HepG2 (cell line): ENCODE measurements around the gene PRM2. TPM values are rescaled to one million over a fixed set of nuclear protein-coding genes. Genes with fewer than 3 reads are reported as not detected.

ENCODE experiments used
- CCDC6 ChIP-seq: sonication (generic); formaldehyde crosslinking; IDR thresholded peaks from 2 replicates; pipeline ENCODE4 v1.8.1; 2022; ENCODE audit warnings: mild to moderate bottlenecking, missing genetic modification reagents, moderate library complexity
- CREM ChIP-seq, 2 experiments: sonication (generic) in 1 of 2; formaldehyde crosslinking in 1 of 2; IDR thresholded peaks; 2 replicates each; pipeline versions ENCODE4 v1.4.0 to v1.6.1; 2016 to 2020; ENCODE audit warnings: antibody characterized with exemption in 1 of 2, mild to moderate bottlenecking in 1 of 2, missing genetic modification reagents in 1 of 2
- DR1 ChIP-seq: sonication (generic); formaldehyde crosslinking; IDR thresholded peaks from 2 replicates; pipeline ENCODE4 v1.8.0; 2021; ENCODE audit warnings: mild to moderate bottlenecking, missing genetic modification reagents, inconsistent platforms
- GTF2F1 ChIP-seq: fragments of 150-350 bp; IDR thresholded peaks from 2 replicates; pipeline ENCODE4 v1.6.1; 2014; ENCODE audit warnings: low read length
- HNRNPH1 ChIP-seq: fragments of 200-400 bp; formaldehyde crosslinking; optimal IDR thresholded peaks from 2 replicates; pipeline ENCODE3; 2017; ENCODE audit warnings: mild to moderate bottlenecking, low read depth, low read length
- MAFK ChIP-seq, 2 experiments: IDR thresholded peaks in 1 of 2; conservative IDR thresholded peaks in 1 of 2; 2 replicates each; pipeline ENCODE4 v1.6.1; 2011; ENCODE audit warnings: improper control_type of control experiment in 2 of 2, low read length in 2 of 2
- MXI1 ChIP-seq: IDR thresholded peaks from 3 replicates; pipeline ENCODE4 v1.6.1; 2012; ENCODE audit warnings: low read depth, low read length, inconsistent platforms, borderline replicate concordance
- POGK ChIP-seq: sonication (generic); formaldehyde crosslinking; conservative IDR thresholded peaks from 2 replicates; pipeline ENCODE4 v1.8.0; 2022; ENCODE audit warnings: mild to moderate bottlenecking, moderate library complexity, missing genetic modification reagents
- POLR2AphosphoS5 ChIP-seq: IDR thresholded peaks from 2 replicates; pipeline ENCODE4 v1.6.1; 2012; ENCODE audit warnings: low read depth, low read length
- TCF12 ChIP-seq, 2 experiments: fragments of 450-650 bp in 1 of 2; sonication (generic) in 1 of 2; formaldehyde crosslinking in 1 of 2; IDR thresholded peaks; 2 replicates each; pipeline versions ENCODE4 v1.6.1 to v1.8.0; 2017 to 2022; ENCODE audit warnings: antibody characterized with exemption in 1 of 2, mild to moderate bottlenecking in 1 of 2, missing genetic modification reagents in 1 of 2, moderate library complexity in 1 of 2
- ZFP36L2 ChIP-seq: sonication (generic); formaldehyde crosslinking; IDR thresholded peaks from 2 replicates; pipeline ENCODE4 v1.4.0; 2020; ENCODE audit warnings: missing genetic modification reagents
- ZFP37 ChIP-seq: sonication (generic); formaldehyde crosslinking; IDR thresholded peaks from 2 replicates; pipeline ENCODE4 v1.4.0; 2020; ENCODE audit warnings: missing genetic modification reagents, borderline replicate concordance
- ZNF264 ChIP-seq: sonication (generic); formaldehyde crosslinking; IDR thresholded peaks from 2 replicates; pipeline ENCODE4 v1.4.0; 2020; ENCODE audit warnings: missing genetic modification reagents
- ZNF589 ChIP-seq: sonication (generic); formaldehyde crosslinking; conservative IDR thresholded peaks from 2 replicates; pipeline ENCODE4 v1.8.0; 2022; ENCODE audit warnings: mild to moderate bottlenecking, moderate library complexity, missing genetic modification reagents
- ZNF616 ChIP-seq: sonication (generic); formaldehyde crosslinking; IDR thresholded peaks from 2 replicates; pipeline ENCODE4 v1.5.0; 2020; ENCODE audit warnings: low read depth, mild to moderate bottlenecking, missing genetic modification reagents
- ZNF7 ChIP-seq: IDR thresholded peaks from 2 replicates; pipeline ENCODE4 v1.6.1; 2016; ENCODE audit warnings: missing biosample characterization, missing genetic modification reagents
- ZNF747 ChIP-seq: sonication (generic); formaldehyde crosslinking; IDR thresholded peaks from 2 replicates; pipeline ENCODE4 v1.8.1; 2023; ENCODE audit warnings: missing genetic modification reagents, mild to moderate bottlenecking, borderline replicate concordance
- ZNF75D ChIP-seq: sonication (generic); formaldehyde crosslinking; IDR thresholded peaks from 2 replicates; pipeline ENCODE4 v1.8.1; 2023; ENCODE audit warnings: missing genetic modification reagents, mild to moderate bottlenecking, borderline replicate concordance
- ZNF766 ChIP-seq: sonication (generic); formaldehyde crosslinking; IDR thresholded peaks from 2 replicates; pipeline ENCODE4 v1.5.0; 2020; ENCODE audit warnings: missing genetic modification reagents, borderline replicate concordance
- ZNF777 ChIP-seq: sonication (generic); formaldehyde crosslinking; IDR thresholded peaks from 2 replicates; pipeline ENCODE4 v1.4.0; 2020; ENCODE audit warnings: missing genetic modification reagents
- ZNF800 ChIP-seq: sonication (generic); formaldehyde crosslinking; IDR thresholded peaks from 2 replicates; pipeline ENCODE4 v1.4.0; 2020; ENCODE audit warnings: missing genetic modification reagents
- ZNF839 ChIP-seq: sonication (generic); formaldehyde crosslinking; IDR thresholded peaks from 2 replicates; pipeline ENCODE4 v1.4.0; 2020; ENCODE audit warnings: missing genetic modification reagents, mild to moderate bottlenecking, borderline replicate concordance
- ZNF879 ChIP-seq: sonication (generic); formaldehyde crosslinking; IDR thresholded peaks from 2 replicates; pipeline ENCODE4 v1.8.1; 2023; ENCODE audit warnings: missing genetic modification reagents
- polyA plus RNA-seq, 8 experiments: library from polyadenylated mRNA; depleted of rRNA in 3 of 8; stranded (reverse) in 7 of 8; unstranded in 1 of 8; fragments of >200 nt; fragmentation: Illumina TruSeq in 4 of 8; extraction: Trizol in 4 of 8; gene quantifications; 2 replicates each; pipeline versions ENCODE4 v1.2.1 to v1.2.3, GENCODE V29; 2011 to 2016; ENCODE audit warnings: low read depth in 4 of 8, missing spikeins in 1 of 8, mixed read lengths in 1 of 8; ENCODE audit not compliant: insufficient read depth in 1 of 8
- total RNA-seq, 5 experiments: library from RNA; depleted of rRNA; stranded (reverse); fragments of >200 nt; fragmentation: Illumina TruSeq; extraction: Trizol; gene quantifications; 2 replicates each; pipeline ENCODE4 v1.2.3, GENCODE V29; 2016; ENCODE audit warnings: low read depth in 1 of 5
- TF ChIP-seq, protein P1 (sequence below): sonication (generic); formaldehyde crosslinking; IDR thresholded peaks from 2 replicates; pipeline ENCODE4 v1.9.0; 2022; ENCODE audit warnings: missing genetic modification reagents, mild to moderate bottlenecking, borderline replicate concordance

The PRM2 gene
- total and polyA plus RNA-seq, 2 of the 13 experiments (the other 11 are each of a cell fraction or from before 2014, with no cell fraction given) = 0.54 TPM; not detected in 1

GRCh38 chr16:11296706-11297491, 20.6 kb upstream of the PRM2 start (continued):
- TF ChIP-seq POLR2AphosphoS5 = peak; percentile 89
- no peak for TF ChIP-seq ZNF766
- TF ChIP-seq ZNF7 (CRISPR knock-in tag) = no peak
- peak; percentile 52; the same call in 1 of the 2 replicates for TF ChIP-seq ZNF264 (CRISPR knock-in tag)
- peak; percentile 34; the same call in 1 of the 3 replicates for TF ChIP-seq MXI1
- TF ChIP-seq CCDC6 = peak; percentile 74; the same call in 1 of the 2 replicates
- no peak for TF ChIP-seq GTF2F1
- no peak for TF ChIP-seq ZFP37 (CRISPR knock-in tag)
- no peak for TF ChIP-seq MAFK (conservative IDR thresholded peaks at IDR 0.05 in 1 of 2, IDR thresholded peaks at IDR 0.05 in 1 of 2; ENCODE audit: low read length in 2 of 2)
- no peak for TF ChIP-seq DR1 (CRISPR knock-in tag)
- no peak; the same call in none of the 2 replicates for TF ChIP-seq ZNF800 (CRISPR knock-in tag)
- TF ChIP-seq ZNF589 (CRISPR knock-in tag) = no peak
- no peak for TF ChIP-seq TCF12 (IDR thresholded peaks at IDR 0.05)
- peak; percentile 18; the same call in 1 of the 2 replicates for TF ChIP-seq TCF12 (CRISPR knock-in tag; IDR thresholded peaks at IDR 0.05)
- TF ChIP-seq ZNF839 (CRISPR knock-in tag) = no peak
- no peak for TF ChIP-seq HNRNPH1
- TF ChIP-seq, protein P1, sequence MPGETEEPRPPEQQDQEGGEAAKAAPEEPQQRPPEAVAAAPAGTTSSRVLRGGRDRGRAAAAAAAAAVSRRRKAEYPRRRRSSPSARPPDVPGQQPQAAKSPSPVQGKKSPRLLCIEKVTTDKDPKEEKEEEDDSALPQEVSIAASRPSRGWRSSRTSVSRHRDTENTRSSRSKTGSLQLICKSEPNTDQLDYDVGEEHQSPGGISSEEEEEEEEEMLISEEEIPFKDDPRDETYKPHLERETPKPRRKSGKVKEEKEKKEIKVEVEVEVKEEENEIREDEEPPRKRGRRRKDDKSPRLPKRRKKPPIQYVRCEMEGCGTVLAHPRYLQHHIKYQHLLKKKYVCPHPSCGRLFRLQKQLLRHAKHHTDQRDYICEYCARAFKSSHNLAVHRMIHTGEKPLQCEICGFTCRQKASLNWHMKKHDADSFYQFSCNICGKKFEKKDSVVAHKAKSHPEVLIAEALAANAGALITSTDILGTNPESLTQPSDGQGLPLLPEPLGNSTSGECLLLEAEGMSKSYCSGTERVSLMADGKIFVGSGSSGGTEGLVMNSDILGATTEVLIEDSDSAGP (CRISPR knock-in tag) = no peak
- no peak for TF ChIP-seq ZNF616 (CRISPR knock-in tag)
- no peak; the same call in none of the 2 replicates for TF ChIP-seq CREM (IDR thresholded peaks at IDR 0.05)
- TF ChIP-seq CREM (CRISPR knock-in tag; IDR thresholded peaks at IDR 0.05) = no peak
- 0 out of 2 replicates have a peak, but pooled peaks have one; percentile 16 for TF ChIP-seq POGK (CRISPR knock-in tag)
- TF ChIP-seq ZNF747 (CRISPR knock-in tag) = 0 out of 2 replicates have a peak, but pooled peaks have one; percentile 2
- peak; percentile 68; the same call in 1 of the 2 replicates for TF ChIP-seq ZNF75D (CRISPR knock-in tag)
- TF ChIP-seq ZFP36L2 (CRISPR knock-in tag) = no peak
- TF ChIP-seq ZNF879 (CRISPR knock-in tag) = no peak; the same call in 1 of the 2 replicates
- TF ChIP-seq ZNF777 (CRISPR knock-in tag) = no peak
